Esophagus muscularis mucosa (tissue), 4 donors: ENCODE results near the gene PSMB3.
A peak's percentile ranks its signal among the peaks of the same experiment; 100 is the strongest.

Source experiments
- EP300 ChIP-seq: sonication (generic); formaldehyde crosslinking; IDR thresholded peaks from one replicate; pipeline ENCODE4 v1.6.1; 2017; ENCODE audit warnings: antibody characterized with exemption
- POLR2A ChIP-seq: fragments of 450-650 bp; IDR thresholded peaks from one replicate; pipeline ENCODE4 v1.6.1; 2017; ENCODE audit warnings: antibody characterized with exemption, moderate library complexity, mild to moderate bottlenecking, low read depth
- POLR2AphosphoS5 ChIP-seq, 2 donors: sonication (generic); formaldehyde crosslinking; IDR thresholded peaks; one replicate each; pipeline ENCODE4 v1.6.1; 2017; ENCODE audit warnings: antibody characterized with exemption in 2 of 2
- TF ChIP-seq, protein P1 (sequence below), 3 experiments: fragments of 200-600 bp in 2 of 3; fragments of 450-650 bp in 1 of 3; sonication (generic) in 2 of 3; IDR thresholded peaks; one replicate each; pipeline ENCODE4 v1.5.1; 2017 to 2019; ENCODE audit warnings: antibody characterized with exemption in 3 of 3, mild to moderate bottlenecking in 2 of 3, moderate library complexity in 1 of 3

DNA sequence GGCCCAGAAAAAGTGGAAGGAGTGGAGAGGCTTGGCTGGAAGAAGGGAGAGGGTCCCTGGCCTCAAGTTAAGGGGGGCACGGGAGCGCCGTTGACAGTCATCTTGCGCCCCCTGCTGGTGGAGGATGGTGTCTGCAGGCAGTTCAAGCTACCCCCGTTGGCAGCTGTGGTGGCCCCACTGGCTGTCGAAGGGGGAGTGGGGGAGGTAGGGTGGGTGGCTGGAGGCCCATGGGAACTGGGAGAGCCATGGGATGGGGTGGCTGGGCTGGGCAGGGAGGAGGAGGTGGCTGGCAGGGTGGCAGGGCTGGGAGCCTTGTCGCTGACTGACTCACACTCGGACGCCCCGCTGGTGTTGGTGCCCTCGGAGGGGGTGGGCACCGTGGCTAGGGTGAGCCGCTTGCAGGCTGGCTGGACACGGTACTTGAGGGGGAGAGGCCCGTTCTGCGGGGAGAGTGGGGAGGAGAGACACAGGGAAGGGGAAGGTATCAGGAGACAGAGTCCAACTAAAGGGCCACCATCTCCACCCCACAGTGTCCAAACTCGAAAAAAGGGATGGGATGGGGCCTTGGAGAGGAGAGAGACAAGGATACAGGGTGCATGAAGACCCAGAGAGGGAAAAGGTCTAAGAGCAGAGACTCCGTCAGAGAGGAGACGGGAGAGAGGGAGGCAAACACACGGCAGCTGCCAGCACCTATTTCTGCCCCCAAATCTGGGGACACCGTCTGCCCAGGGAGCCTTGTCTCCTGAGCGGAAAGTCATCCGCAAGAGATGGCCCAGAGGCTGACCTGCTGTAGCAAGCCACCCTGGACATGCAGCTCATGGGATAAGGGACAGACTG, 17.2 kb upstream of the PSMB3 start:
- TF ChIP-seq, protein P1, sequence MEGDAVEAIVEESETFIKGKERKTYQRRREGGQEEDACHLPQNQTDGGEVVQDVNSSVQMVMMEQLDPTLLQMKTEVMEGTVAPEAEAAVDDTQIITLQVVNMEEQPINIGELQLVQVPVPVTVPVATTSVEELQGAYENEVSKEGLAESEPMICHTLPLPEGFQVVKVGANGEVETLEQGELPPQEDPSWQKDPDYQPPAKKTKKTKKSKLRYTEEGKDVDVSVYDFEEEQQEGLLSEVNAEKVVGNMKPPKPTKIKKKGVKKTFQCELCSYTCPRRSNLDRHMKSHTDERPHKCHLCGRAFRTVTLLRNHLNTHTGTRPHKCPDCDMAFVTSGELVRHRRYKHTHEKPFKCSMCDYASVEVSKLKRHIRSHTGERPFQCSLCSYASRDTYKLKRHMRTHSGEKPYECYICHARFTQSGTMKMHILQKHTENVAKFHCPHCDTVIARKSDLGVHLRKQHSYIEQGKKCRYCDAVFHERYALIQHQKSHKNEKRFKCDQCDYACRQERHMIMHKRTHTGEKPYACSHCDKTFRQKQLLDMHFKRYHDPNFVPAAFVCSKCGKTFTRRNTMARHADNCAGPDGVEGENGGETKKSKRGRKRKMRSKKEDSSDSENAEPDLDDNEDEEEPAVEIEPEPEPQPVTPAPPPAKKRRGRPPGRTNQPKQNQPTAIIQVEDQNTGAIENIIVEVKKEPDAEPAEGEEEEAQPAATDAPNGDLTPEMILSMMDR (IDR thresholded peaks at IDR 0.05), result peak; percentile 94 to 97 (median 95)
- TF ChIP-seq POLR2A (no peak), POLR2AphosphoS5 (IDR thresholded peaks at IDR 0.05) (no peak), EP300 (no peak)
